GM12878 (cell line): Measurements from ENCODE around the gene LTK.
A peak's percentile ranks its signal among the peaks of the same experiment; 100 is the strongest.

ENCODE experiments used
- HDAC6 ChIP-seq: fragments of 200-600 bp; sonication (generic); IDR thresholded peaks from one replicate; pipeline ENCODE4 v1.8.0; 2017; ENCODE audit warnings: antibody characterized with exemption; ENCODE audit not compliant: unreplicated experiment
- IKZF2 ChIP-seq, 2 experiments: fragments of 450-650 bp; IDR thresholded peaks; 2 replicates each; pipeline ENCODE4 v1.6.1; 2017; ENCODE audit warnings: mild to moderate bottlenecking in 2 of 2, moderate library complexity in 2 of 2
- RAD21 ChIP-seq: IDR thresholded peaks from 2 replicates; pipeline ENCODE4 v1.6.1; 2011; ENCODE audit warnings: mild to moderate bottlenecking, low read depth, low read length, moderate library complexity; ENCODE audit not compliant: insufficient read depth
- STAT3 ChIP-seq: IDR thresholded peaks from 2 replicates; pipeline ENCODE4 v1.6.1; 2011; ENCODE audit warnings: low read depth, low read length, improper control_type of control experiment
- SUZ12 ChIP-seq: fragments of 200-600 bp; sonication (generic); IDR thresholded peaks from one replicate; pipeline ENCODE4 v1.6.1; 2018; ENCODE audit warnings: antibody characterized with exemption, mild to moderate bottlenecking; ENCODE audit not compliant: unreplicated experiment
- TF ChIP-seq, protein P1 (sequence below), 3 experiments: IDR thresholded peaks in 2 of 3; conservative IDR thresholded peaks in 1 of 3; 2 replicates each; pipeline ENCODE4 v1.5.1; 2011; ENCODE audit warnings: low read depth in 3 of 3, low read length in 3 of 3, mild to moderate bottlenecking in 3 of 3, control low read depth in 2 of 3, moderate library complexity in 2 of 3, inconsistent platforms in 1 of 3, mixed read lengths in 1 of 3; ENCODE audit not compliant: control insufficient read depth in 2 of 3, insufficient read depth in 1 of 3; ENCODE audit errors: extremely low read depth in 1 of 3
- TF ChIP-seq, protein P2 (sequence below): IDR thresholded peaks from 2 replicates; pipeline ENCODE4 v1.6.1; 2012; ENCODE audit warnings: mild to moderate bottlenecking, low read depth, low read length

DNA sequence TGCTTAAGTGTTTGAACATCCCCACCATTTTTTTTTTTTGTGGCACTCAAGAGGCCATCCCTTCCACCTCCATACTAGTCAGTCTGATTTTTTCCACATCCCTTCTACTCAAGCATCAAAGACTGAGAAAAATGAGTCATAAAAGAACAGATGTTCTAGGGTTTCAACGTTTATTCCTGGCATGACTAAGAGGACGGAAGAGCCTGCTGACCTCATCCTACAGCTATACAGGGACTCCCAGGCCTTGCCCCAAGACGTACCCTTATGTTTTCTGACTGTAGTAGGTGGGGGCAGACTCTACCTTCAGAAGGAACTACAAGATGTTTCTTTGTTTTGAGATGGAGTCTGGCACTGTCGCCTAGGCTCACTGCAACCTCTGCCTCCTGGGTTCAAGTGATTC, 23.3 kb downstream of the LTK start:
- TF ChIP-seq STAT3 (no peak), RAD21 (no peak), IKZF2 (IDR thresholded peaks at IDR 0.05) (peak; percentile 42 to 58; a peak in 3 of 4 replicates), HDAC6 (no peak), SUZ12 (no peak)
- TF ChIP-seq, protein P1, sequence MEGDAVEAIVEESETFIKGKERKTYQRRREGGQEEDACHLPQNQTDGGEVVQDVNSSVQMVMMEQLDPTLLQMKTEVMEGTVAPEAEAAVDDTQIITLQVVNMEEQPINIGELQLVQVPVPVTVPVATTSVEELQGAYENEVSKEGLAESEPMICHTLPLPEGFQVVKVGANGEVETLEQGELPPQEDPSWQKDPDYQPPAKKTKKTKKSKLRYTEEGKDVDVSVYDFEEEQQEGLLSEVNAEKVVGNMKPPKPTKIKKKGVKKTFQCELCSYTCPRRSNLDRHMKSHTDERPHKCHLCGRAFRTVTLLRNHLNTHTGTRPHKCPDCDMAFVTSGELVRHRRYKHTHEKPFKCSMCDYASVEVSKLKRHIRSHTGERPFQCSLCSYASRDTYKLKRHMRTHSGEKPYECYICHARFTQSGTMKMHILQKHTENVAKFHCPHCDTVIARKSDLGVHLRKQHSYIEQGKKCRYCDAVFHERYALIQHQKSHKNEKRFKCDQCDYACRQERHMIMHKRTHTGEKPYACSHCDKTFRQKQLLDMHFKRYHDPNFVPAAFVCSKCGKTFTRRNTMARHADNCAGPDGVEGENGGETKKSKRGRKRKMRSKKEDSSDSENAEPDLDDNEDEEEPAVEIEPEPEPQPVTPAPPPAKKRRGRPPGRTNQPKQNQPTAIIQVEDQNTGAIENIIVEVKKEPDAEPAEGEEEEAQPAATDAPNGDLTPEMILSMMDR (IDR thresholded peaks at IDR 0.05 in 2 of 3, conservative IDR thresholded peaks at IDR 0.05 in 1 of 3; ENCODE audit: control insufficient read depth in 2 of 3, extremely low read depth in 1 of 3, insufficient read depth in 1 of 3, low read depth in 3 of 3, low read length in 3 of 3) = no peak
- TF ChIP-seq, protein P2, sequence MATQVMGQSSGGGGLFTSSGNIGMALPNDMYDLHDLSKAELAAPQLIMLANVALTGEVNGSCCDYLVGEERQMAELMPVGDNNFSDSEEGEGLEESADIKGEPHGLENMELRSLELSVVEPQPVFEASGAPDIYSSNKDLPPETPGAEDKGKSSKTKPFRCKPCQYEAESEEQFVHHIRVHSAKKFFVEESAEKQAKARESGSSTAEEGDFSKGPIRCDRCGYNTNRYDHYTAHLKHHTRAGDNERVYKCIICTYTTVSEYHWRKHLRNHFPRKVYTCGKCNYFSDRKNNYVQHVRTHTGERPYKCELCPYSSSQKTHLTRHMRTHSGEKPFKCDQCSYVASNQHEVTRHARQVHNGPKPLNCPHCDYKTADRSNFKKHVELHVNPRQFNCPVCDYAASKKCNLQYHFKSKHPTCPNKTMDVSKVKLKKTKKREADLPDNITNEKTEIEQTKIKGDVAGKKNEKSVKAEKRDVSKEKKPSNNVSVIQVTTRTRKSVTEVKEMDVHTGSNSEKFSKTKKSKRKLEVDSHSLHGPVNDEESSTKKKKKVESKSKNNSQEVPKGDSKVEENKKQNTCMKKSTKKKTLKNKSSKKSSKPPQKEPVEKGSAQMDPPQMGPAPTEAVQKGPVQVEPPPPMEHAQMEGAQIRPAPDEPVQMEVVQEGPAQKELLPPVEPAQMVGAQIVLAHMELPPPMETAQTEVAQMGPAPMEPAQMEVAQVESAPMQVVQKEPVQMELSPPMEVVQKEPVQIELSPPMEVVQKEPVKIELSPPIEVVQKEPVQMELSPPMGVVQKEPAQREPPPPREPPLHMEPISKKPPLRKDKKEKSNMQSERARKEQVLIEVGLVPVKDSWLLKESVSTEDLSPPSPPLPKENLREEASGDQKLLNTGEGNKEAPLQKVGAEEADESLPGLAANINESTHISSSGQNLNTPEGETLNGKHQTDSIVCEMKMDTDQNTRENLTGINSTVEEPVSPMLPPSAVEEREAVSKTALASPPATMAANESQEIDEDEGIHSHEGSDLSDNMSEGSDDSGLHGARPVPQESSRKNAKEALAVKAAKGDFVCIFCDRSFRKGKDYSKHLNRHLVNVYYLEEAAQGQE = no peak
